Tibial nerve (tissue), 4 donors: ENCODE results near the gene ADAMTS8. TPM values are rescaled to one million over a fixed set of nuclear protein-coding genes. Genes with fewer than 3 reads are reported as not detected.

ENCODE experiments used
- DNase-seq, 2 donors: peaks; one replicate each; pipeline ENCODE4 v3.0.0-alpha.2; 2019; ENCODE audit warnings: low spot score in 2 of 2
- H3K27ac ChIP-seq, 4 donors: fragments of 200-600 bp; sonication (generic) in 3 of 4; one replicate each; pipeline ENCODE4 v1.5.1; 2017 to 2019; ENCODE audit warnings: mild to moderate bottlenecking in 1 of 4
- H3K27me3 ChIP-seq, 2 donors: fragments of 200-600 bp; sonication (generic) in 1 of 2; one replicate each; pipeline versions ENCODE4 v1.5.1 to v1.6.0; 2017 to 2019
- H3K36me3 ChIP-seq, 3 donors: fragments of 200-600 bp; sonication (generic); one replicate each; pipeline ENCODE4 v1.5.1; 2018 to 2019
- H3K4me1 ChIP-seq, 4 donors: fragments of 200-600 bp; sonication (generic) in 3 of 4; one replicate each; pipeline ENCODE4 v1.5.1; 2017 to 2019
- H3K4me3 ChIP-seq, 4 donors: fragments of 200-600 bp; sonication (generic) in 3 of 4; one replicate each; pipeline ENCODE4 v1.5.1; 2017 to 2019; ENCODE audit warnings: mild to moderate bottlenecking in 1 of 4, moderate library complexity in 1 of 4
- H3K9me3 ChIP-seq, 4 donors: fragments of 200-600 bp; sonication (generic) in 3 of 4; one replicate each; pipeline ENCODE4 v1.5.1; 2017 to 2019
- EP300 ChIP-seq, 2 donors: sonication (generic); formaldehyde crosslinking; IDR thresholded peaks; one replicate each; pipeline ENCODE4 v1.6.1; 2017; ENCODE audit warnings: antibody characterized with exemption in 2 of 2, mild to moderate bottlenecking in 1 of 2
- POLR2A ChIP-seq, 2 donors: fragments of 450-650 bp; IDR thresholded peaks; one replicate each; pipeline ENCODE4 v1.6.1; 2017; ENCODE audit warnings: antibody characterized with exemption in 2 of 2, mild to moderate bottlenecking in 2 of 2, moderate library complexity in 2 of 2
- WGBS, 2 donors: methylation state at CpG; one replicate each; pipeline ENCODE4 v1.1.5; 2018; 5-methylcytosine and 5-hydroxymethylcytosine counted together
- total RNA-seq, 4 donors: library from RNA; depleted of rRNA; stranded (reverse); fragments of >200 nt; gene quantifications; one replicate each; pipeline ENCODE4 v1.1.0, GENCODE V29; 2016
- TF ChIP-seq, protein P1 (sequence below), 5 experiments: fragments of 200-600 bp in 3 of 5; fragments of 450-650 bp in 2 of 5; sonication (generic) in 3 of 5; IDR thresholded peaks; one replicate each; pipeline ENCODE4 v1.5.1; 2016 to 2019; ENCODE audit warnings: antibody characterized with exemption in 5 of 5, mild to moderate bottlenecking in 3 of 5, moderate library complexity in 2 of 5

ADAMTS8 gene
- total RNA-seq, 4 donors from 2014 or later: 0.66 to 3.9 (median 1.6) TPM

- no peaks in the 10 kb centered on the region for H3K36me3 ChIP-seq
- 95 to 96% methylated on average over 5 of the region's 5 CpGs for WGBS, 2 donors
- DNase-seq: no peak
- H3K4me3 ChIP-seq: no peak overlapping the region
- no peaks in the 10 kb centered on the region for H3K9me3 ChIP-seq
- peaks cover 0 to 10% (median 0%) of the 10 kb centered on the region in 4 donors for H3K4me1 ChIP-seq
- no peak overlapping the region for H3K27ac ChIP-seq
- TF ChIP-seq EP300 (IDR thresholded peaks at IDR 0.05) (no peak), POLR2A (IDR thresholded peaks at IDR 0.05) (no peak)
- TF ChIP-seq, protein P1, sequence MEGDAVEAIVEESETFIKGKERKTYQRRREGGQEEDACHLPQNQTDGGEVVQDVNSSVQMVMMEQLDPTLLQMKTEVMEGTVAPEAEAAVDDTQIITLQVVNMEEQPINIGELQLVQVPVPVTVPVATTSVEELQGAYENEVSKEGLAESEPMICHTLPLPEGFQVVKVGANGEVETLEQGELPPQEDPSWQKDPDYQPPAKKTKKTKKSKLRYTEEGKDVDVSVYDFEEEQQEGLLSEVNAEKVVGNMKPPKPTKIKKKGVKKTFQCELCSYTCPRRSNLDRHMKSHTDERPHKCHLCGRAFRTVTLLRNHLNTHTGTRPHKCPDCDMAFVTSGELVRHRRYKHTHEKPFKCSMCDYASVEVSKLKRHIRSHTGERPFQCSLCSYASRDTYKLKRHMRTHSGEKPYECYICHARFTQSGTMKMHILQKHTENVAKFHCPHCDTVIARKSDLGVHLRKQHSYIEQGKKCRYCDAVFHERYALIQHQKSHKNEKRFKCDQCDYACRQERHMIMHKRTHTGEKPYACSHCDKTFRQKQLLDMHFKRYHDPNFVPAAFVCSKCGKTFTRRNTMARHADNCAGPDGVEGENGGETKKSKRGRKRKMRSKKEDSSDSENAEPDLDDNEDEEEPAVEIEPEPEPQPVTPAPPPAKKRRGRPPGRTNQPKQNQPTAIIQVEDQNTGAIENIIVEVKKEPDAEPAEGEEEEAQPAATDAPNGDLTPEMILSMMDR (IDR thresholded peaks at IDR 0.05): no peak
- H3K27me3 ChIP-seq: no peaks in the 10 kb centered on the region
Observed at GRCh38 chr11:130379276-130379675, 49.1 kb downstream of the ADAMTS8 start.

DNA sequence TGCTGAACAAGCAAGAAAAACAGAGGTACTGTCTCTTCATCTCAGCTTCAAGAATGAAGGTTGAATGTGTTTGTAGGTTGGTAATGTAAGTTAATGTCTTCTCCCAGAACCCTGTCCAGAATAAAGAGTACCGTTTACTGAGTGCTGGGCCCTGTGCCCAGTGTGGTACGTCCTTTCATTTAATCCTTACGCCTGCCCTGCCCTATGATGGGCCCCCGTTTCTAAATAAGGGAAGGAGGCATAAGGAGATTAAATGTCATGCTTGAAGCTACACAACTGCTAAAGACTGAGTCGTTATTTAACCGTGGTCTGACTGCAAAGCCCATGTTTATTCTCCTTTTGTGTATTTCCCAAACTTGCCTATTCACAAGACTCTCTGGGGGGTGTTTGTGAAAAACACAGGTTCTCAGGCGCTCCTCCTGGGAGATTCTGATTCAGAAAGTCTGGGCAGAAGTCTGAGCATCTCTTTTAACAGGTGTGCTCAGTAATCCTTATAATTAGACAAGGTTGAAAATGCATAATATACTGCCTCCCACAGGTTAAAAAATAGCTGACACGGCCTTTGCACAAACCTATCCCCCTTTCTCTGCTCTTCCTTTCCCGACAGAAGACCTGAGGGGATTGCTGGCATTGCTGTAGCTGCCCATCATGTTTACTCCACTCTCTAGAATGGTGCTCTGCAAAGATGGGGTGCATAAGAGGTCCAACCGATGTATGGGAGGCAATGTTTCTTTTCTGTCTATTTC, 57.4 kb downstream of the ADAMTS8 start:
- DNase-seq: no peak
- peak overlapping the region in 2 of 4 donors; percentile 25 to 84 for H3K27ac ChIP-seq
- no peaks in the 10 kb centered on the region for H3K36me3 ChIP-seq
- peaks cover 0 to 12% (median 6%) of the 10 kb centered on the region in 4 donors for H3K4me1 ChIP-seq
- H3K27me3 ChIP-seq: no peaks in the 10 kb centered on the region
- no peak for TF ChIP-seq EP300 (IDR thresholded peaks at IDR 0.05)
- TF ChIP-seq POLR2A (IDR thresholded peaks at IDR 0.05): no peak
- TF ChIP-seq, protein P1 (IDR thresholded peaks at IDR 0.05): no peak
- no peaks in the 10 kb centered on the region for H3K9me3 ChIP-seq
- H3K4me3 ChIP-seq: no peak overlapping the region
- WGBS, 2 donors: 44 to 47% methylated on average over 10 of the region's 10 CpGs

GRCh38 chr11:130369713-130370112, 58.7 kb downstream of the ADAMTS8 start:
- 56 to 57% methylated on average over 4 of the region's 4 CpGs for WGBS, 2 donors
- H3K36me3 ChIP-seq: no peaks in the 10 kb centered on the region
- H3K4me3 ChIP-seq: no peak overlapping the region
- H3K27me3 ChIP-seq: no peaks in the 10 kb centered on the region
- no peaks in the 10 kb centered on the region for H3K9me3 ChIP-seq
- TF ChIP-seq EP300 (IDR thresholded peaks at IDR 0.05) (no peak), POLR2A (IDR thresholded peaks at IDR 0.05) (no peak)
- TF ChIP-seq, protein P1 (IDR thresholded peaks at IDR 0.05): no peak
- DNase-seq: no peak
- peak overlapping the region in 2 of 4 donors; percentile 38 to 84 for H3K27ac ChIP-seq
- H3K4me1 ChIP-seq: peaks cover 0 to 12% (median 6%) of the 10 kb centered on the region in 4 donors

DNA sequence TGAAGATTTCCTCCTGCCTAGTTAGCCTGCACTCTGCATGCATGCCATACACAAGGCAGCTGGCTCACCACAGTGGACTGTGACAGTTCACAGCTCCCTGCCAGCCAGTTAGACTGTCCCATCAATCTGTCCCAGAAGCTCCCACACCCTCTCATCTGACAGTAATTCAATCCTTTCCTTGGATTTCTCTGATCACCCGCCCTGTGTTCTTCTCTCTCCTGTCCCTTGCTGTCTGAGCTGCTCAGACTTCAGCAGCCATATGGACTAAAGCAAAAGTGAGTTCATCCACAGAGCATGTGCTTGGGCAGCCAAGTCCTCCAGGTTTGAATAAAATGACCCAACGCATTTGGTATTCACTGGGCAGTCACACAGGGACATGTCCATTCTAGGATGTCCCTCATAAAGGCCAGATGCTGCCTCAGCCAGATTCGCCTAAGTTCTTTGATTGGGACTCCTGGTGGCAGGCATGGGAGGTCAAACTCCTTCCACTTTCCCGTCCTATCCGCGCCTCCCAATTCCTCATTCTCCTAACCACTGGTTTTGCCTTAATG, 59.2 kb downstream of the ADAMTS8 start:
- Histone ChIP-seq H3K27me3 (no peaks in the 10 kb centered on the region), H3K4me3 (no peak overlapping the region), H3K4me1 (peaks cover 0 to 12% (median 6%) of the 10 kb centered on the region in 4 donors), H3K27ac (peak overlapping the region in 2 of 4 donors; percentile 38 to 66), H3K9me3 (no peaks in the 10 kb centered on the region), H3K36me3 (no peaks in the 10 kb centered on the region)
- 40 to 49% methylated on average over 6 of the region's 6 CpGs for WGBS, 2 donors
- TF ChIP-seq POLR2A (IDR thresholded peaks at IDR 0.05) (no peak), EP300 (IDR thresholded peaks at IDR 0.05) (no peak)
- TF ChIP-seq, protein P1 (IDR thresholded peaks at IDR 0.05): no peak
- no peak for DNase-seq

- TF ChIP-seq EP300 (IDR thresholded peaks at IDR 0.05) (no peak), POLR2A (IDR thresholded peaks at IDR 0.05) (no peak)
- TF ChIP-seq, protein P1 (IDR thresholded peaks at IDR 0.05): no peak
- Histone ChIP-seq H3K27ac (no peak overlapping the region), H3K4me1 (no peaks in the 10 kb centered on the region), H3K27me3 (no peaks in the 10 kb centered on the region), H3K36me3 (no peaks in the 10 kb centered on the region), H3K4me3 (no peak overlapping the region), H3K9me3 (peaks cover 0 to 42% (median 4%) of the 10 kb centered on the region in 4 donors)
- no peak for DNase-seq
Observed at GRCh38 chr11:130359419-130359818, 69.0 kb downstream of the ADAMTS8 start.
